Lung (tissue), 12 donors: ENCODE measurements around the gene TNIK. TPM values are rescaled to one million over a fixed set of nuclear protein-coding genes. Genes with fewer than 3 reads are reported as not detected.

ENCODE experiments used
- ATAC-seq: fragments of 200-7000 bp; cut with Tn5 transposase; one replicate; pipeline ENCODE4 v1.9.1; 2020; ENCODE audit warnings: moderate number of reproducible peaks; ENCODE audit not compliant: insufficient read depth, low FRiP score
- DNase-seq, 3 donors: peaks; one replicate each; pipeline ENCODE4 v3.0.0-alpha.2; 2013 to 2017
- H3K27ac ChIP-seq, 2 donors: one replicate each; pipeline ENCODE4 v1.5.1; 2013; ENCODE audit warnings: mild to moderate bottlenecking in 2 of 2, moderate library complexity in 2 of 2, control low read depth in 1 of 2, inconsistent platforms in 1 of 2, low read depth in 1 of 2, low read length in 1 of 2
- H3K27me3 ChIP-seq, 3 donors: one replicate each; pipeline ENCODE4 v1.5.1; 2013; ENCODE audit warnings: low read length in 2 of 3; ENCODE audit not compliant: control insufficient read depth in 3 of 3, insufficient read depth in 3 of 3
- H3K36me3 ChIP-seq, 4 donors: one replicate each; pipeline ENCODE4 v1.5.1; 2013; ENCODE audit warnings: low read length in 4 of 4, mild to moderate bottlenecking in 1 of 4, moderate library complexity in 1 of 4; ENCODE audit not compliant: control insufficient read depth in 4 of 4, insufficient read depth in 4 of 4
- H3K4me1 ChIP-seq, 5 donors: one replicate each; pipeline ENCODE4 v1.5.1; 2013; ENCODE audit warnings: low read length in 5 of 5, mild to moderate bottlenecking in 2 of 5, moderate library complexity in 1 of 5; ENCODE audit not compliant: control insufficient read depth in 5 of 5, insufficient read depth in 5 of 5
- H3K4me3 ChIP-seq: one replicate; pipeline ENCODE4 v1.5.1; 2013; ENCODE audit warnings: mild to moderate bottlenecking, control low read depth, moderate library complexity
- H3K9ac ChIP-seq, 2 donors: one replicate each; pipeline ENCODE4 v1.5.1; 2013; ENCODE audit warnings: low read length in 2 of 2, control low read depth in 1 of 2; ENCODE audit not compliant: insufficient read depth in 1 of 2
- H3K9me3 ChIP-seq, 4 donors: one replicate each; pipeline ENCODE4 v1.5.1; 2013; ENCODE audit warnings: low read length in 3 of 4, mild to moderate bottlenecking in 1 of 4, moderate library complexity in 1 of 4; ENCODE audit not compliant: control insufficient read depth in 4 of 4, insufficient read depth in 3 of 4
- CTCF ChIP-seq: IDR thresholded peaks from 2 replicates; pipeline ENCODE4 v1.5.1; 2012; ENCODE audit warnings: mild to moderate bottlenecking; ENCODE audit errors: control extremely low read depth, extremely low read depth
- WGBS, 2 donors: extraction: QIAGEN DNeasy Blood & Tissue Kit; methylation state at CpG; one replicate each; pipeline ENCODE4 v1.1.7; 2013; 5-methylcytosine and 5-hydroxymethylcytosine counted together
- polyA plus RNA-seq, 2 donors: library from polyadenylated mRNA; stranded (reverse); fragments of 200-250 nt; gene quantifications; one replicate each; pipeline ENCODE4 v1.2.1, GENCODE V29; 2013
- total RNA-seq, 2 donors: library from RNA; depleted of rRNA in 1 of 2; stranded (reverse); fragments of >200 nt in 1 of 2; gene quantifications; one replicate each; pipeline ENCODE4 v1.2.1, GENCODE V29; 2014 to 2021
- donor health status: control.
- donor health status: control.
- donor health status: Bipolar disorder and iron deficiency.
- donor health status: healthy.
- donor health status: DM: yes; HTN: yes; CAD: no.

Gene TNIK
- total and polyA plus RNA-seq, 4 donors, result 9.4 to 36.3 (median 14.3) TPM

- Histone ChIP-seq H3K4me1 (peaks cover 0 to 30% (median 0%) of the 10 kb centered on the region in 5 donors), H3K9me3 (no peaks in the 10 kb centered on the region), H3K36me3 (peaks cover 5 to 17% (median 9%) of the 10 kb centered on the region in 4 donors), H3K9ac (no peak overlapping the region), H3K27me3 (no peaks in the 10 kb centered on the region), H3K27ac (no peak overlapping the region), H3K4me3 (no peak overlapping the region)
- ATAC-seq (no peak), DNase-seq (no peak)
- TF ChIP-seq CTCF, result no peak
- whole genome bisulfite sequencing, 2 donors, result 81 to 90% methylated on average over 1 of the region's 1 CpG
These were observed 324.7 kb downstream of the TNIK start for GRCh38 chr3:171135549-171135948.

- Histone ChIP-seq H3K36me3 (peaks cover 3 to 9% (median 6%) of the 10 kb centered on the region in 4 donors), H3K9me3 (no peaks in the 10 kb centered on the region), H3K9ac (no peak overlapping the region), H3K27me3 (no peaks in the 10 kb centered on the region), H3K4me3 (no peak overlapping the region), H3K27ac (no peak overlapping the region), H3K4me1 (peaks cover 0 to 33% (median 0%) of the 10 kb centered on the region in 5 donors)
- no peak for TF ChIP-seq CTCF
- no peak for ATAC-seq
- 73 to 81% methylated on average over 5 of the region's 5 CpGs for WGBS, 2 donors
- DNase-seq, result peak in 2 of 3 donors; percentile 79 to 81
These were observed 326.2 kb downstream of the TNIK start for GRCh38 chr3:171133796-171134569.

GRCh38 chr3:171133337-171133736, 326.9 kb downstream of the TNIK start:
- Histone ChIP-seq H3K4me3 (no peak overlapping the region), H3K36me3 (peaks cover 3 to 9% (median 7%) of the 10 kb centered on the region in 4 donors), H3K27me3 (no peaks in the 10 kb centered on the region), H3K27ac (no peak overlapping the region), H3K4me1 (peaks cover 0 to 33% (median 0%) of the 10 kb centered on the region in 5 donors), H3K9me3 (no peaks in the 10 kb centered on the region), H3K9ac (no peak overlapping the region)
- no peak for DNase-seq
- 68% methylated on average over 5 of the region's 5 CpGs for WGBS, 2 donors
- TF ChIP-seq CTCF, result no peak
- ATAC-seq, result no peak

- H3K4me1 ChIP-seq, result peaks cover 0 to 33% (median 0%) of the 10 kb centered on the region in 5 donors
- no peak overlapping the region for H3K27ac ChIP-seq
- H3K9ac ChIP-seq, result no peak overlapping the region
- H3K9me3 ChIP-seq, result no peaks in the 10 kb centered on the region
- WGBS, 2 donors, result 86 to 89% methylated on average over 4 of the region's 4 CpGs
- no peak overlapping the region for H3K4me3 ChIP-seq
- peaks cover under 1 to 9% (median 6%) of the 10 kb centered on the region in 4 donors for H3K36me3 ChIP-seq
- no peak for ATAC-seq
- DNase-seq, result no peak
- H3K27me3 ChIP-seq, result no peaks in the 10 kb centered on the region
- no peak for TF ChIP-seq CTCF
These were observed 327.3 kb downstream of the TNIK start for GRCh38 chr3:171132873-171133272.
